GF-D8 (cell line): ENCODE measurements around the gene PNPLA7.
A peak's percentile ranks its signal among the peaks of the same experiment; 100 is the strongest.
"Not testable (repeated sequence)": the region's sequence is repeated elsewhere in the genome, so short reads cannot be mapped to it uniquely, and the experiment has no call there.

Experiments
- DNase-seq: peaks from one replicate; lab custom pipeline; 2025; lab: John Stamatoyannopoulos, UW

PNPLA7 gene

DNA sequence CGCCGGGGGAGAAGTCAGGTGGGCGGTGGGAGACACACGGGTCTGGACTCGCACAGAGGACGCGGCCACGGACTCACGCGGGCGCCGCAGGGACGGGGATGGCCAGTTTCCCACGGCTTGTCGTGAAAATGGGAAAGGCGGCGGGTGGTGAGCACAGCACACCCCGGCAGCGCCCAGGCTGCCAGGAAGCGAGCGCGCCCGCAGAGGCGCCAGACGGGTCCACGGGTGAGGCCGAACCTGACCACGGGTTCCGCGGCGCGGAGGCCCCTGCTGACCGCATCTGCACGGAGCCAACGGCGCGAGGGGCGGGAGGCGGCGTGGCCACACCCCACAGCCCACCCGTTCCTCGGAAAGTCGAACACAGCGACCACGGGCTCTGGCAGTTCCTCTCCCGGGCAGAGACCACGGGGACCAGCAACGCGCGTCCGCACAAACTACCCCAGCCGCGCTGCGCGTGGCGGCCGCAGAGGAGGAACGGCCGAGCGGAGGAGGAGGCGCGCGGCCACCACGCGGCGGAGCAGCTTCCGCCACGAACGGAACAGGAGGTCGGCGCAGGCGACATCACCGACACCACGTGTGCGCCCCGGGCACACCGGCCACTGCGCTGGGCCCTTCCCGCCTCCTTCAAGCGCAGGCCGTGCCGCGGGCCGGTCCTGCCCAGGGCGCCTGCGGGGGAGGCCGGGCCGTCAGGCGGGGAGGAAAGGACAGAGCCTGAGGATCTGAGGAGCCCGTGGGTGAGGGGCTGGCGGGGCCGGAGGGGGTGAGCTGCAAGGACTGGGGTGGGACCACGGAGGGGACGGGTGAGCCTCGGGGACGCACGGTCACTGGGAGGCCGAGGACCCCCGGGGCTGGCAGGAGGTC, 132.8 kb downstream of the PNPLA7 start:
- no peak for DNase-seq

GRCh38 chr9:137416563-137417151, 133.5 kb downstream of the PNPLA7 start:
- no peak for DNase-seq

GRCh38 chr9:137416006-137416562, 134.1 kb downstream of the PNPLA7 start:
- DNase-seq: no peak

DNA sequence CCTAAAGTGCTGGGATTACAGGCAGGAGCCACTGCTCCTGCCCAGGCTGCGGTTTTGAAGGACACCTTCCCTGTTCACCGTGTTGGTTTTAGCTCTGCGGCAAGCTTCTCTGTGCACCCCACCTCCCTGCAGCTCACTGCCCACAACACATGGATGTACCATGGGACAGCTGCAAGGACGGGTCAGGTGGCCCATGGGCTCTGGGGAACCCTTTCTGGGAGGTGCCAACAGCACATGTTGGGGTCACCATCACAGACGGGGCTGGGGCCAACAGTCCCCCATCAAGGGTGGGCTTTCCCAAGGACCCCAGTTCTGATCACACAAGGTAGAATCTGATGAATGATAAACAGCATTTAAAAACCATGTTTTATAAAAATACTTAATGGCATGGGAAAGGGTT, 134.8 kb downstream of the PNPLA7 start:
- DNase-seq: no peak

- no peak for DNase-seq
These were observed 137.8 kb downstream of the PNPLA7 start for GRCh38 chr9:137412431-137412830.

- DNase-seq: peak; percentile 55
These were observed 138.4 kb downstream of the PNPLA7 start for GRCh38 chr9:137411645-137412380.

GRCh38 chr9:137411260-137411644, 138.9 kb downstream of the PNPLA7 start:
- DNase-seq: no peak

DNA sequence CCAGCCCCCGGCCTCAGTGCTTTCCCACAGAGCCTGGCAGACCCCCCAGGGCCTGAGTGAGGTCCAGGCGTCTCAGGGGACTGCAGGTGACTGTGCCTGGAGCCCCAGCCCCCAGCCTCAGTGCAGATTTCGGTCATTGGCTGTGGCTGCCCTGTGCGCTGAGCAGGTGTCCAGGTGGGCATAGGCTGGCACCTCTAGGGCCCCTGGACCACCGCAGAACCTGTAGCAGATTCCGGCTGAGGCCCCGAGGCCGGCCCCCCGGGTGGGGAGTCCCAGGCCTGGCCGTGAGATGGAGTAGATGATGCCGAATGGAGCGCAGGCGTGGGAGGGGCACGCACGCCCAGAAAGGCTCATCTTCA, 139.3 kb downstream of the PNPLA7 start:
- no peak for DNase-seq

DNA sequence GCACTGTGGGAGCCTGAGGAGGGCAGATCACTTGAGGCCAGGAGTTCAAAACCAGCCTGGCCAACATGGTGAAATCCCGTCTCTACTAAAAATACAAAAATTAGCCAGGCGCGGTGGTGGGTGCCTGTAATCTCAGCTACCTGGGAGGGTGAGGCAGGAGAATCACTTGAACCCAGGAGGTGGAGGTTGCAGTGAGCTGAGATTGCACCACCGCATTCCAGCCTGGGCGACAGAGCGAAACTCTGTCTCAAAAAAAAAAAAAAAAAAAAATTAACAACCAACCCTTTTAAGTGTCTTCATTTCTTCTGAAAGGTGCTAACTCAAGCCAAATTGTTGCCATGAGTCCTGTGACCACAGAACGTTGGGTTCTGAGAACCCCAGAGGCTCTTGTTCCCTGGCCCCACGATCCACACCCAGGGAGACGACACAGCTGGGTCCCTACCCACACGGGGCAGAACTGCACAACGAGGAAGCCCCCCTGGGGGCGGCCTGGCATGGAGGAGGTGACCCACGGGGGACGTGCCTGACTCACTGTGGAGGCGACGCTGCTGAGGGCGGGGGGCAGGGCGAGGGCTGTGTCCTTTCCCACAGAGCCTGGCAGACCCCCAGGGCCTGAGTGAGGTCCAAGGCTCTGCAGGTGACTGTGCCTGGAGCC, 139.8 kb downstream of the PNPLA7 start:
- DNase-seq: not testable (repeated sequence)
